Coronary artery (tissue), 2 donors: ENCODE measurements around the gene ZDHHC11.
"Not testable (repeated sequence)": the region's sequence is repeated elsewhere in the genome, so short reads cannot be mapped to it uniquely, and the experiment has no call there.

Experiments
- DNase-seq: peaks from one replicate; pipeline ENCODE4 v3.0.0-alpha.2; 2017; ENCODE audit warnings: low spot score
- H3K27ac ChIP-seq, 2 donors: fragments of 200-600 bp; sonication (generic); one replicate each; pipeline ENCODE4 v1.5.1; 2016 to 2019
- H3K4me3 ChIP-seq: fragments of 200-600 bp; sonication (generic); 2 replicates; pipeline ENCODE4 v1.5.1; 2016; ENCODE audit warnings: mild to moderate bottlenecking, moderate library complexity
- TF ChIP-seq, protein P1 (sequence below): fragments of 200-600 bp; sonication (generic); IDR thresholded peaks from one replicate; pipeline ENCODE4 v1.5.1; 2019; ENCODE audit warnings: antibody characterized with exemption

ZDHHC11 gene

GRCh38 chr5:852431-853401 is 1.9 kb upstream of the ZDHHC11 start:
- TF ChIP-seq, protein P1, sequence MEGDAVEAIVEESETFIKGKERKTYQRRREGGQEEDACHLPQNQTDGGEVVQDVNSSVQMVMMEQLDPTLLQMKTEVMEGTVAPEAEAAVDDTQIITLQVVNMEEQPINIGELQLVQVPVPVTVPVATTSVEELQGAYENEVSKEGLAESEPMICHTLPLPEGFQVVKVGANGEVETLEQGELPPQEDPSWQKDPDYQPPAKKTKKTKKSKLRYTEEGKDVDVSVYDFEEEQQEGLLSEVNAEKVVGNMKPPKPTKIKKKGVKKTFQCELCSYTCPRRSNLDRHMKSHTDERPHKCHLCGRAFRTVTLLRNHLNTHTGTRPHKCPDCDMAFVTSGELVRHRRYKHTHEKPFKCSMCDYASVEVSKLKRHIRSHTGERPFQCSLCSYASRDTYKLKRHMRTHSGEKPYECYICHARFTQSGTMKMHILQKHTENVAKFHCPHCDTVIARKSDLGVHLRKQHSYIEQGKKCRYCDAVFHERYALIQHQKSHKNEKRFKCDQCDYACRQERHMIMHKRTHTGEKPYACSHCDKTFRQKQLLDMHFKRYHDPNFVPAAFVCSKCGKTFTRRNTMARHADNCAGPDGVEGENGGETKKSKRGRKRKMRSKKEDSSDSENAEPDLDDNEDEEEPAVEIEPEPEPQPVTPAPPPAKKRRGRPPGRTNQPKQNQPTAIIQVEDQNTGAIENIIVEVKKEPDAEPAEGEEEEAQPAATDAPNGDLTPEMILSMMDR, result no peak

DNA sequence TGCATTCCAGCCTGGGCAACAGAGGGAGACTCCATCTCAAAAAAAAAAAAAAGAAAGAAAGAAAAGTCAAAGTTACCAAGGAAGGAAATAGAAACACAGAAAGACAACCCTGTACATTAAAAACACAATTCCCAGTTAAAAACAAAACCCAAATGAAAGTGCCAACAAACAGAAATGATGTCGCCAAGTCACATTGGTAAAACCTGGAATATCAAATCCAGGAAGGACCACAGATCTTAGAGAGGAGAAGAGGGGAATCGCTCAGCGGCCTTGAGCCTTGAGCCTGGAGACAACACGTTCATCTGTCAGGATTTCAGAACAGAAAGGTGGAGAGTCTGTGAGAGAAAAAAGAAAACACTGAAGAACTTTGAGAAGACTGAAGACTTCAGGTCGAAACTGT is 1.2 kb upstream of the ZDHHC11 start:
- Histone ChIP-seq H3K4me3 (no peak overlapping the region), H3K27ac (no peak overlapping the region)
- TF ChIP-seq, protein P1, result no peak
- no peak for DNase-seq

More at GRCh38 chr5:852431-853401, 1.9 kb upstream of the ZDHHC11 start:
- Histone ChIP-seq H3K27ac (no peak overlapping the region), H3K4me3 (no peak overlapping the region)
- DNase-seq, result no peak

- Histone ChIP-seq H3K27ac (no peak overlapping the region), H3K4me3 (no peak overlapping the region)
- TF ChIP-seq, protein P1, result no peak
- no peak for DNase-seq
Observed at GRCh38 chr5:851553-851952, 767 bp upstream of the ZDHHC11 start.

GRCh38 chr5:851076-851475 is 290 bp upstream of the ZDHHC11 start:
- H3K27ac ChIP-seq, result no peak overlapping the region
- no peak overlapping the region for H3K4me3 ChIP-seq
- TF ChIP-seq, protein P1, result no peak
- no peak for DNase-seq

DNA sequence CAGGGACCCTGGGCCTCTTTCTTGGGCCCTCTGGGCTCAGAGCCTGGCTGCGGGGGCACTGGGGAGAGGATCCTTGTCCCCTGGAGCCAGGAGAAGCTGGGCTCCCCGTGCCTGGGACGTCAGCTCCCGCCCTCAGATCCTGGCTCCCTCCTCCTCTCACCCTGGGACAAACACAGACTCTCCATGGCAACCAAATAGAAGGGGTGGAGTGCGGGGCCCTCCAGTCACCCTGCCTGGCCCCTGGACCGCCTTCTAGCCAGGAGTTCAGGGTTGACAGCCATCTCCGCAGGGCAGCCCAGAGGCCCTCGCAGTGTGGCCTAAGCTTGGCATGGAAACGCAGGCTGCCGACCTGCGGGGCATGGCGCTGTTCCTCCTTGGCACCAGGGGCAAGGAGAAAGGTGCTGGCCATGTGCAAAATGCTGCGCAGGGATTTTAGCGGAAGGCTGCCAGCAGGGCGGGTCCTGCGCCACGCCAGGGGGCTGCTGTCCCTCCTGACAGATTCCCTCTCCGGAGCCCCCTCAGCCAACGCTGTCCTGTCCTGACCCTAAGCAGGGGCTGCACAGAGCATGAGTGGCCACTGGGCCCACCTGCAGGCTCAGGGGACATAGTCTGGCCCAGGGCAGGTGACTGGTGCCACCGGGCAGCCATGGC is 1.0 kb downstream of the ZDHHC11 start:
- H3K4me3 ChIP-seq, result no peak overlapping the region
- H3K27ac ChIP-seq, result no peak overlapping the region
- no peak for DNase-seq
- TF ChIP-seq, protein P1, result no peak

DNA sequence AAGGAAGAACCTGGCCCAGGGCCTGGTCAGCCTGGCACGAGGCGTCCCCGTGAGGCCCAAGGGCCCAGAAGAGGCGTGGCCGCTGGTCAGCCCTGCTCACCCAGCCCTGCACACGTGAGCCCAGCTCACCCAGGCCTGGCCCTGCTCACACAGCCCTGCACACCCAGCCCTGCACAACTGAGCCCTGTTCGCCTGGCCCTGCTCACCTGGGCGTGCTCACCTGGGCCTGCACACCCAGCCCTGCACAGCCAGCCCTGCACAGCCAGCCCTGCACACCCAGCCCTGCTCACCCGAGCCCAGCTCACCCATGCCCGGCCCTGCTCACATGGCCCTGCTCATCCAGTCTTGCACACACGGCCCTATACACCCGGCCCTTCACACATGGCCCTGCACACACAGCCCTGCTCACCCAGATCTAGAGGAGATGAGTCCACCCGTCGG is 2.1 kb downstream of the ZDHHC11 start:
- no peak overlapping the region for H3K27ac ChIP-seq
- no peak for DNase-seq
- H3K4me3 ChIP-seq, result no peak overlapping the region
- TF ChIP-seq, protein P1, result no peak

GRCh38 chr5:847736-848135 is 3.0 kb downstream of the ZDHHC11 start:
- not testable (repeated sequence) for H3K4me3 ChIP-seq, H3K27ac ChIP-seq, DNase-seq

DNA sequence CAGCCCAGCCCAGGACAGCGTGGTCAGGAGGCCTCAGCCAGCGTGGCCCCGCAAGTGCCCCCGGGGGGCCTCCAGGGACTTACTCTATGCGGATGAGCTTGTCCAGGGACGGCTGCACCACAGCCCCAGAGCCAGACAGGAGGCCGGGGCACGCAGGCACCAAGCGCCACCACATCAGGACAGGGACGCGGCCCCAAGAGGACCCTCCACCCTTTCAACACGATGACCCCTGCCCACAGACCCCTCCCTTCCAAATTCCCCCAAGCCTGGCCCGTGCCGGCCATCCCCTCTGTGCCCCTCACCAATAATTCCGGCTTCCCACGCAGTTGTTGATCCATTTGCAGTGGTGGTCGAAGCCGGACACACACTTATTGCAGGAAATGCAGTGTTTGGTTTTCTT is 3.6 kb downstream of the ZDHHC11 start:
- DNase-seq, H3K4me3 ChIP-seq, H3K27ac ChIP-seq: not testable (repeated sequence)

DNA sequence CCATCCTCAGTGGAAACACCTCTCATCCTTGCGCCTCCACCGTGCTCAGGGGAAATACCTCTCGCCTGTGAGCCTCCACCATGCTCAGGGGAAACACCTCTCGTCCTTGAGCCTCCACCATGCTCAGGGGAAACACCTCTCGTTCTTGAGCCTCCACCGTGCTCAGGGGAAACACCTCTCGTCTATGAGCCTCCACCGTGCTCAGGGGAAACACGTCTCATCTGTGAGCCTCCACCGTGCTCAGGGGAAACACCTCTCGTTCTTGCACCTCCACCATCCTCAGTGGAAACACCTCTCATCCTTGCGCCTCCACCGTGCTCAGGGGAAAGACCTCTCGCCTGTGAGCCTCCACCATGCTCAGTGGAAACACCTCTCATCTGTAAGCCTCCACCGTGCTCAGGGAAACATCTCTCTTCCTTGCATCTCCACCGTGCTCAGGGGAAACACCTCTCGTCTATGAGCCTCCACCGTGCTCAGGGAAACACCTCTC is 4.1 kb downstream of the ZDHHC11 start:
- H3K27ac ChIP-seq, DNase-seq, H3K4me3 ChIP-seq: not testable (repeated sequence)

DNA sequence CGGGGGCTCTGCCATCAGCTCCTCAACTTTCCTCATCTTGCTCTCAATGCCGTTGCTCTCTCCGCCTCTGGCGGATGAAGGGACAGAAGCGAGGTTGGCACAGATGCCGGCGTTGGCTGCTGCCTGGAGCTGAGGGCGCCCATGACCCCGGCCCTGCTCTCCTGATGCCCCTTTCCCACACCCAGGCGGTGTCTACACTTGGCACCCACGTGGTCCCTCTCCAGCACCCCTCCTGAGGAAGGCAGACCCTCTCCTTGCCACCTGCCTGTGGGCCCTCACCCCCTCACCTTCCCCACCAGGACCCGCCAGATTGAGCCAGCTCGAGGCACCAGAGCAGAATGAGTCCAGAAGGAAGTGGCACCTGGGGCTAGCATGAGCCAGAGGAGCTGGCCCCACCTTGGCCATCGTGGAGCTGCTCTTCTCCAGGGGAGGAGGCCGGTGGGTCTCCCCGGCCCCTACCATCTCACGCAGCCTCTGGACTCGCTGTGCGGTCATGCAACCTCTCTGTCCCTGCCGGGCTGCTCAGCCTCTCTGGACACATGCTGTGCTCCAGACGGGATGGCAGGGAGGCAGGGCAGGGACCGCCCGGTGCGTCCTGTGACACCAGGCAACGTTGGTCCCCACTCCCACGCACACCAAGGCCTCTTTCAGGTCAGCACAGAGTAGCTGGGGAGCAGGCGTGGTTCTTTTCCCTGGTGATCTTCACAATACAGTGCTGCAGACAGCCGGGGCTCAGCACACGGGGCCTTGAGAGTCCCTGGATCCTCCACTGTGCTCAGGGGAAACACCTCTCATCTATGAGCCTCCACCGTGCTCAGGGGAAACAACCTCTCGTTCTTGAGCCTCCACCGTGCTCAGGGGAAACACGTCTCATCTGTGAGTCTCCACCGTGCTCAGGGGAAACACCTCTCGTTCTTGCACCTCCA is 4.8 kb downstream of the ZDHHC11 start:
- not testable (repeated sequence) for H3K4me3 ChIP-seq, H3K27ac ChIP-seq, DNase-seq
